PC-9 (cell line): ENCODE measurements around the gene CA11.

Source experiments
- CTCF ChIP-seq: fragments of 200-600 bp; sonication (generic); conservative IDR thresholded peaks from 2 replicates; pipeline ENCODE4 v1.6.1; 2017; ENCODE audit warnings: mixed run types, antibody characterized with exemption, mild to moderate bottlenecking, moderate library complexity
- EZH2 ChIP-seq: fragments of 200-600 bp; sonication (generic); IDR thresholded peaks from 2 replicates; pipeline ENCODE4 v1.8.0; 2017; ENCODE audit warnings: antibody characterized with exemption, low read depth

- TF ChIP-seq EZH2: no peak
- TF ChIP-seq CTCF: no peak
These were observed 20.1 kb downstream of the CA11 start for GRCh38 chr19:48625891-48626327.
